HEK293T (cell line): ENCODE results near the gene TBC1D24.

Source experiments
- CTCF ChIA-PET: fragments of 350-600 bp; formaldehyde crosslinking; extraction: SDS; loops from one replicate; lab custom pipeline; 2021; ENCODE audit warnings: antibody characterized with exemption, inconsistent platforms; lab: Yijun Ruan, JAX
- POLR2A ChIA-PET: fragments of 350-600 bp; formaldehyde crosslinking; extraction: SDS; loops from one replicate; lab custom pipeline; 2020; ENCODE audit warnings: antibody characterized with exemption, inconsistent platforms; lab: Yijun Ruan, JAX
- DNase-seq: peaks from one replicate; pipeline ENCODE4 v3.0.0; 2012; ENCODE audit warnings: mixed read lengths; ENCODE audit errors: extremely low spot score
- ARNT ChIP-seq: fragments of 450-650 bp; IDR thresholded peaks from 2 replicates; pipeline ENCODE4 v1.6.1; 2017; ENCODE audit warnings: mild to moderate bottlenecking
- BHLHE40 ChIP-seq: fragments of 450-650 bp; IDR thresholded peaks from 2 replicates; pipeline ENCODE4 v1.6.1; 2016; ENCODE audit warnings: mild to moderate bottlenecking, moderate library complexity, borderline replicate concordance
- CTBP1 ChIP-seq: fragments of 450-650 bp; IDR thresholded peaks from 2 replicates; pipeline ENCODE4 v1.6.1; 2016; ENCODE audit warnings: borderline replicate concordance
- ELF4 ChIP-seq: fragments of 450-650 bp; IDR thresholded peaks from 2 replicates; pipeline ENCODE4 v1.6.1; 2017; ENCODE audit warnings: antibody characterized with exemption
- FOXA1 ChIP-seq: fragments of 450-650 bp; IDR thresholded peaks from 2 replicates; pipeline ENCODE4 v1.6.1; 2016; ENCODE audit warnings: mild to moderate bottlenecking
- FOXK2 ChIP-seq: fragments of 450-650 bp; IDR thresholded peaks from 2 replicates; pipeline ENCODE4 v1.6.1; 2016; ENCODE audit warnings: mild to moderate bottlenecking
- FOXM1 ChIP-seq: fragments of 450-650 bp; IDR thresholded peaks from 2 replicates; pipeline ENCODE4 v1.6.1; 2017; ENCODE audit warnings: mild to moderate bottlenecking, borderline replicate concordance
- HDGF ChIP-seq: fragments of 450-650 bp; IDR thresholded peaks from 2 replicates; pipeline ENCODE4 v1.6.1; 2017; ENCODE audit warnings: antibody characterized with exemption, borderline replicate concordance
- L3MBTL2 ChIP-seq: fragments of 450-650 bp; conservative IDR thresholded peaks from 2 replicates; pipeline ENCODE4 v1.6.1; 2016; ENCODE audit warnings: mild to moderate bottlenecking
- LEF1 ChIP-seq: fragments of 450-650 bp; IDR thresholded peaks from 2 replicates; pipeline ENCODE4 v1.6.1; 2017; ENCODE audit warnings: mild to moderate bottlenecking, borderline replicate concordance
- NFRKB ChIP-seq: fragments of 450-650 bp; IDR thresholded peaks from 2 replicates; pipeline ENCODE4 v1.6.1; 2016; ENCODE audit warnings: mild to moderate bottlenecking, moderate library complexity
- SP1 ChIP-seq: fragments of 450-650 bp; IDR thresholded peaks from 2 replicates; pipeline ENCODE4 v1.6.1; 2017
- SUZ12 ChIP-seq: fragments of 450-650 bp; IDR thresholded peaks from 2 replicates; pipeline ENCODE4 v1.6.1; 2016; ENCODE audit warnings: mild to moderate bottlenecking
- TARDBP ChIP-seq: fragments of 450-650 bp; IDR thresholded peaks from 2 replicates; pipeline ENCODE4 v1.6.1; 2016
- ZNF384 ChIP-seq: fragments of 450-650 bp; IDR thresholded peaks from 2 replicates; pipeline ENCODE4 v1.6.1; 2016
- TF ChIP-seq, protein P1 (sequence below): fragments of 450-650 bp; IDR thresholded peaks from 2 replicates; pipeline ENCODE4 v1.6.1; 2016

TBC1D24 gene

DNA sequence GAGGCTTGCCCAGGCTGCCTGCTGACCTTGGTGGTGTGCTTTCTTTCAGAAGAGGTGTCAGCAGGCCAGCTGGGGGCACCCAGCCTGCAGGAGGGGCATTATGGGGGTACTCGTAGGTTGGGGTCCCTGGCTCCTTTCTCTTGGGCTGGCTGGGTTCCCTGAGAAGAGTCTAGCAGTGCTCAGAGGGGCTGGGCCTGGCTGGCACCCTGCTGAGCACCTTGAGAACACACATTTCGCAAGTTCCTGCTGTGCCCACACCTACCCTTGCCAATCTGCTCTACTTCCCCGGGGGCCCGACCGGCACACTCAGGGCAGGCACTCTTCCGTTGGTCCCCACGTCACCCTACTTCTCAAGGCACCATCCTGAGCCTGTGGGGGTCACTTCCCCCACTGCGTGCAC, 51.2 kb downstream of the TBC1D24 start:
- CTCF ChIA-PET, result no interaction called here
- DNase-seq, result no peak
- POLR2A ChIA-PET, result no interaction called here
- no peak for TF ChIP-seq FOXM1
- TF ChIP-seq LEF1, result no peak
- TF ChIP-seq BHLHE40, result no peak
- no peak for TF ChIP-seq HDGF
- no peak for TF ChIP-seq SUZ12
- TF ChIP-seq TARDBP, result no peak
- TF ChIP-seq L3MBTL2, result no peak
- TF ChIP-seq FOXA1, result no peak
- TF ChIP-seq SP1, result no peak
- no peak for TF ChIP-seq ELF4

DNA sequence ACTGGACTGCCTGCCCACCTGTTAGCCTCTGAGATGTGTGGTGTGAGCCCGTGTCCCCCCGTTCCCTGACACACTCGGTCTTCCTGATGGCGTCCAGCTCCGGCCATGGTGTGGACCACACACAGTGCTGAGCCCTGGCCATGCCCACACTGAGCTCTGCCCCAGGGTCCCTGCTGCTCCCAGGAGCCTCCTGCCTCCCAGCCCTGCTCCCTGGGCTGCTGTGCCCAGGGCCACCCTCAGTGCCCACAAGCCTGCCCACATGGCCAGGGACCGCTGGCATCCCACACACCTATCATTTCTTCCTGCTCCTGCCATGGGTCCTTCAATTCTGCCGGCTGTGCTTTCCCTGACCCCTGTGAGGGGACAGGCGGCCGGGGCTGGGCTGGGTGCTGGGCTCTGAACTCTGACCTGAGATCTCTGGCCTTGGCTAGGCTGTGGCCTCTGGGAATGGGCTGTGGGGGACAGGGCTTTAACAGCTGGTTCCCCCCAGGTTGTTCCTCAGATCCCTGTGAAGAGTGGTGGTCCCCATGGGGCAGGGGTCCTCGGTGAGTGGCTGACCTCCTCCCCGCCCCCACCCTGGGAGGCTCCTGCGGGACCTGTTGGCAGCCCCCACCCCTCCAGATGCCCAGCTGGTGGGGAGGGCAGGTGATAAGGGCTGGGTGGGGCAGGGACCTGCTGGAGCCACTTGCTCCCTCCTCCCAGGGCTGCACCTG, 52.3 kb downstream of the TBC1D24 start:
- POLR2A ChIA-PET, result no interaction called here
- TF ChIP-seq ELF4 (no peak), BHLHE40 (no peak), CTBP1 (no peak), SP1 (no peak), FOXK2 (no peak), HDGF (no peak), FOXA1 (no peak), ZNF384 (no peak), LEF1 (no peak), NFRKB (no peak), TARDBP (no peak), FOXM1 (no peak), L3MBTL2 (no peak), ARNT (no peak), SUZ12 (no peak)
- TF ChIP-seq, protein P1, sequence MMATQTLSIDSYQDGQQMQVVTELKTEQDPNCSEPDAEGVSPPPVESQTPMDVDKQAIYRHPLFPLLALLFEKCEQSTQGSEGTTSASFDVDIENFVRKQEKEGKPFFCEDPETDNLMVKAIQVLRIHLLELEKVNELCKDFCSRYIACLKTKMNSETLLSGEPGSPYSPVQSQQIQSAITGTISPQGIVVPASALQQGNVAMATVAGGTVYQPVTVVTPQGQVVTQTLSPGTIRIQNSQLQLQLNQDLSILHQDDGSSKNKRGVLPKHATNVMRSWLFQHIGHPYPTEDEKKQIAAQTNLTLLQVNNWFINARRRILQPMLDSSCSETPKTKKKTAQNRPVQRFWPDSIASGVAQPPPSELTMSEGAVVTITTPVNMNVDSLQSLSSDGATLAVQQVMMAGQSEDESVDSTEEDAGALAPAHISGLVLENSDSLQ, result no peak
- CTCF ChIA-PET, result no interaction called here
- no peak for DNase-seq

DNA sequence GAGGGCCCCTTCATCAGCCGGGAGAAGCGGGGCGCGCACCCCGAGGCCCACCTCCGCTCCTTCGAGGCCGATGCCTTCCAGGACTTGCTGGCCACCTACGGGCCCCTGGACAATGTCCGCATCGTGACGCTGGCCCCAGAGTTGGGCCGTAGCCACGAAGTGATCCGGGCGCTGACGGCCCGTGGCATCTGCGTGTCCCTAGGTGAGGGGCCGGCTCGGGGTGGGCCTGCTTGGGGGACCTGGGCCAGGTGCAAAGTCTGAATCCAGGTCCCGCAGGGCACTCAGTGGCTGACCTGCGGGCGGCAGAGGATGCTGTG, 52.8 kb downstream of the TBC1D24 start:
- ChIA-PET POLR2A (no interaction called here), CTCF (no interaction called here)
- DNase-seq, result no peak
- TF ChIP-seq ZNF384 (no peak), SP1 (no peak), FOXM1 (no peak), ELF4 (no peak), TARDBP (no peak), CTBP1 (no peak), LEF1 (no peak), FOXA1 (no peak), SUZ12 (no peak), ARNT (no peak), HDGF (no peak), L3MBTL2 (no peak), BHLHE40 (no peak), NFRKB (no peak), FOXK2 (no peak)
- TF ChIP-seq, protein P1, result no peak

DNA sequence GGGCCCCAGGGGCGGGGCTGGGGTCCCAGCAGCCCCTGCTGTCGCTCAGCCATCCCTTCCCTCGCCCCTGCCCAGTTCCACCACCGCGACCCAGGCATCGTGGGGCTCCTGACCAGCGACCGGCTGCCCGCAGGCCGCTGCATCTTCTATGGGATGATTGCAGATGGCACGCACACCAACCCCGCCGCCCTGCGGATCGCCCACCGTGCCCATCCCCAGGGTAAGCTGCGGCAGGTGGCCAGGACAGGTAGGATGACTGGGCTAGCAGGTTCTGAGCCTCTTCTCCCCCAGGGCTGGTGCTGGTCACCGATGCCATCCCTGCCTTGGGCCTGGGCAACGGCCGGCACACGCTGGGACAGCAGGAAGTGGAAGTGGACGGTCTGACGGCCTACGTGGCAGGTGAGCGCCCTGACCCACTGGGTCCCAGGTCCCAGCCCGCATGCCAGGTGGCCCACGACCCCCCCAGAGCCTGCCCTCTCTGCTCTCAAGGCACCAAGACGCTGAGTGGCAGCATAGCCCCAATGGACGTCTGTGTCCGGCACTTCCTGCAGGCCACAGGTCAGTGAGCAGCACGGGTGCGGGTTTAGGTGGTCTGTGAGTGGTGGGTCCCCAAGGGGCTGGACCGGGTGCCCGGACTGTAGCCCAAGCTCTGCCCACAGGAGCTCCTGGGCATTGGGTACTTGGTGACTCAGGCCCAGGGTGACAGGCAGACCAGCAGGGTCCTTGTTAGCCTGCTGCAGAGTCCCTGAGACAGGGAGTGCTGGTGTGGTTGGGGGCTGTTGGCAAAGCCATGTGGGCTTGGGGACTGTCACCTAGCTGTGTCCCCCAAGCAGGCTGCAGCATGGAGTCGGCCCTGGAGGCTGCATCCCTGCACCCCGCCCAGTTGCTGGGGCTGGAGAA, 53.5 kb downstream of the TBC1D24 start:
- CTCF ChIA-PET, result no interaction called here
- DNase-seq, result no peak
- TF ChIP-seq L3MBTL2 (no peak), ELF4 (no peak), NFRKB (no peak), ZNF384 (no peak), HDGF (no peak), BHLHE40 (no peak), ARNT (no peak), FOXA1 (no peak), CTBP1 (no peak), SUZ12 (no peak), FOXM1 (no peak), SP1 (no peak), FOXK2 (no peak), LEF1 (no peak)
- TF ChIP-seq, protein P1, result no peak
- POLR2A ChIA-PET, result interaction anchor here (1.3 kb wide), 1 partner anchor 8 kb away, joined by 3 read pairs; the partner anchor contains the start of gene AMDHD2

DNA sequence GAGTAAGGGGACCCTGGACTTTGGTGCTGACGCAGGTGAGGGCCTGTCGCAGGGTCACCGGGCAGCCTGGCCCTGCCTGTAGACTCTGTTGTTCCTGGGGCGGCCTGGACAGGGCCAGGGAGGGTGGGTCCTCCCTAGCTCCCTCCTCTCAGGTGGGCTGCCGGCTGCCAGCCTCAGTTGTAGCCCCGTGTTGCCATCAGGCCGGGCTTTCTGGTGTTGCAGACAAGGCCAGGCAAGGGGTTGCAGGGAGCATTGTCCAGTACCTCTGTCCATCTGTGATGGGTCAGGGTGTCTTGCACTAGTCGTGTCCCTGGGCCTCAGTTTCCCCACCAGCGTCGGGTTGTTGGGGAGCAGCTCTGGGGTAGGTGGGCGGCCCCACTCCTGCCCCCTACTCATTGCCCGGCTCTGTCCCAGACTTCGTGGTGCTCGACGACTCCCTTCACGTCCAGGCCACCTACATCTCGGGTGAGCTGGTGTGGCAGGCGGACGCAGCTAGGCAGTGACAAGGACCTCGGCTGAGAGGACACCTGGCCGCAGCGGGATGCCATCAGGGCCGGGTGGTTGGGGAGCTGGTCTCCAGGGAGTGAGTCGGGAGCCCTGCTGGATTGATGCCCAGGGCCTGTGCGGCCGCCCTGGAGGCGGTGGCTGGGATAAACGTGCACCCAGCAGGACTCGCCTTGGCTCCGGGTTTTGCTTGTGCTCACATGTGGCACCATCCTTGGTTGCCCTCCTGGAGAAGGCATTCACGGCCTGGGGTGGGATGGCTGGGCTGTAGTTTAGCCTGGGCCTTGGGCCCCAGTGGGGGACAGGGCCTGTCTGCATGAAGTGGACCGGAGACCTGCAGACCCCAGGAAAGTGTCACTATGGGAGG, 54.4 kb downstream of the TBC1D24 start:
- no peak for DNase-seq
- POLR2A ChIA-PET, result interaction anchor here (1.3 kb wide), 1 partner anchor 9 kb away, joined by 3 read pairs; the partner anchor contains the start of gene AMDHD2

More for the DNA sequence above, 54.4 kb downstream of the TBC1D24 start:
- no peak for TF ChIP-seq FOXA1
- TF ChIP-seq TARDBP, result no peak
- TF ChIP-seq SP1, result no peak
- TF ChIP-seq, protein P1, result no peak
- no peak for TF ChIP-seq SUZ12
- TF ChIP-seq FOXK2, result no peak
- no peak for TF ChIP-seq ZNF384
- no peak for TF ChIP-seq L3MBTL2
- no peak for TF ChIP-seq CTBP1
- no peak for TF ChIP-seq NFRKB
- no peak for TF ChIP-seq ARNT
- TF ChIP-seq LEF1, result no peak
- CTCF ChIA-PET, result no interaction called here
